ENCODE measurements around the gene ADAT1.

ADAT1 gene

GRCh38 chr16:75572864-75573542 lies 50.1 kb downstream of the ADAT1 start:
- no peak for DNase-seq

- DNase-seq: no peak
These were observed 52.5 kb downstream of the ADAT1 start for GRCh38 chr16:75570396-75571065.

- no peak for DNase-seq
These were observed 55.2 kb downstream of the ADAT1 start for GRCh38 chr16:75567911-75568310.

- peak; percentile 32 for DNase-seq
These were observed 56.3 kb downstream of the ADAT1 start for GRCh38 chr16:75566758-75567255.

DNA sequence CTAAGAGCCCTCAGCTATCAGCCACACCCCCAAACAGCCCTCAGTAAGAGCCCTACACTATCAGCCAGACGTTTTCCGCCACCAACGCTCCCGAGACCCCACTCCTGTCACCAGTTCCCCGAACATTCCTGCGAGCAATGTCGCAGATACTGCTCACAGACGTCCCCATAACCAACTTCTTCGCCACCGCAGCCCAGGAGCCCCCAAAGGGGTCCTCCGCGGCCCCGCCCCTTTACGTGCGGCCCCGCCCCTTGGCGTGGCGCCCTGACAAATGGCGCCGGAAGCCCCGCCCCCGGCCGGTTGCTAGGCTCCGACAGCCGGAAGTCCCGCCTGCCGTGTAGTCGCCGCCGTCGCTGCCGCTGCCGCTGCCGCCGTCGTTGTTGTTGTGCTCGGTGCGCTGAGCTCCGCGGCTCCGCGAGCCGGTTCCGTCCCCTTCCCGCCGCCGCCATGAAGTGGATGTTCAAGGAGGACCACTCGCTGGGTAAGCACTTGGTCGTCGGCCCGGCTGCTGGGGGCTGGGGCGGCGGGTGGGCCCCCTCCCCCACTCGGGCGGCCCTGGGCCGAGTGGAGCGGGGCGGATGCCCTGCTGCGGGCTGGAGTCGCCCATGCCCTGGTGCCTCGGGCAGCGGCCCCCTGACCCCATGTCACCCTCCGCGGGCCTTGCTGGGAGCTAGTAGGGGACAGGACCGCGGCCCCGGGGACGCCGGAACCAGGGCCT lies 56.9 kb downstream of the ADAT1 start, which contains the start of gene GABARAPL2:
Gene GABARAPL2, plus strand, starts transcription at position 340 of the 718 bp plus-strand sequence. Its CDS starts 108 bp downstream, at position 448.
- peak; percentile 92 for DNase-seq

DNA sequence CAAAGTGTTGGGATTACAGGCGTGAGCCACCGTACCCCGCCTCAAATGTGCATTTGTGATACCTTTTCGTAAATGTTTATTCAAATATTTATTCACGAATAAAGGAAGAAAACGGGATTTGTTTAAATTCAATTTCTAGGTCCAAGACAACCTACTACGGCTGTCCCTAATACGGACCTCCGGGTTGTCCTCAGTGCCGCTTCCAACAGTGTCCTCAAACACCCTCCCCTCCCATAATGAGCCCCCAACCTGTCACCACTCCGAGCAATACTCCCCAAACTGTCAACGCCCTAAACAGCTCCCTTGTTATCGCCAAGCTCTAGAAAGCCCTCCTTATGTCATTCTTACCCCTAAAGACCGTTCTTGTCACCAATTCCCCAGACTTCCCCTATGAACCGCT lies 57.4 kb downstream of the ADAT1 start:
- DNase-seq: no peak

DNA sequence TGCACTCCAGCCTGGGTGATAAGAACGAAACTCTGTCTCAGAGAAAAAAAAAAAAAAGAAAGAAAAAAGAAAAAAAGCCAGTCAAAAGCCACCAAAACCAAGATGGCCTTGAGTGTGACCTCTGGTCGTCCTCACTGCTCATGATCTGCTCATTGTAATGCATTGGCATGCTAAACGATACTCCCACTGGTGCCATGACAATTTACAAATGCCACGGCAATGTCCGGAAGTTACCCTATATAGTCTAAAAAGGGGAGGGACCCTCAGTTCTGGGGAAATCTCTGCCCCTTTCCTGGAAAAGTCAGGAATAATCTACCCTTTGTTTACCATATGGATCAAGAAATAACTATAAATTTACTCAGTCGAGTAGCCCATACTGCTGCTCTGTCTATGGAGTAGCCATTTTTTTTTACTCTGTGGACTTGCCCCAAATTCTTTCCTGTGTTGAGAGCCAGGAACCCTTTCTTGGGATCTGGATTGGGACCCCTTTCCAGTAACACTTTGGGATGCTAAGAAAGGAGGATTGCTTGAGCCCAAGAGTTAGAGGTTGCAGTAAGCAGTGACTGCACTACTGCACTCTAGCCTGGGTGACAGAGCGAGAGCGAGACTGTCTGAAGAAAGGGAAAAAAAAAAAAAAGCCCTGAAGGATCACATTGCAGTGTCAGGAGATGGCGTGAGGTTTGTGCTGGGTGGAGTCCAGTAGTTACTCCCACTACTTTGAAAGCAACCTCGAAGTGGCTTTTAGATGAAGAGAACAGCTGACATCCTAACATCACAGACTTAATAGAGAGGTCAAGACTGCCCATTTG lies 63.3 kb downstream of the ADAT1 start:
- no peak for DNase-seq

DNA sequence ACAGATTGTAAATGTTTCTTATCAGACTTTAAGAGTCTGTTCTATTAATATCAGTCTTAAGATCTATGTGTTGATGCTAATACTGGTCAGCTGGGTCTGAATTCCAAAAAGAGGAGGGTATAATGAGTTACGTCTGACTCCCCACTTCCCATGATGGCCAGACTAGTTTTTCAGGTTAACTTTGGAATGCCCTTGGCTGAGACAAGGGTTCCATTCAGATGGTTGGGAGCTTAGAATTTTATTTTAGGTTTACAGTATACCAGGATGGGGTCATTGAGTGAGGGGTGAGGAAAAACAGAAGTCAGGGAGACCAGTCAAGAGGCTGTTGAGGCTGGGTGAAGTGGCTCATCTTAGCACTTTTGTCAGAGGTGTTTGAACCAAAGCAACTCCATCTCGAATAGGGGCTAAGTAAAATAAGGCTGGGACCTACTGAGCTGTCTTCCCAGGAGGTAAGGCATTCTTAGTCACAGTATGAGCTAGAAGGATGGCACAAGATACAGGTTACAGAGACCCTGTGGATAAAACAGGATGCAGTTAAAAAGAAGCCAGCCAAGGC lies 64.2 kb downstream of the ADAT1 start:
- no peak for DNase-seq

- DNase-seq: no peak
These were observed 66.6 kb downstream of the ADAT1 start for GRCh38 chr16:75556431-75556950.

DNA sequence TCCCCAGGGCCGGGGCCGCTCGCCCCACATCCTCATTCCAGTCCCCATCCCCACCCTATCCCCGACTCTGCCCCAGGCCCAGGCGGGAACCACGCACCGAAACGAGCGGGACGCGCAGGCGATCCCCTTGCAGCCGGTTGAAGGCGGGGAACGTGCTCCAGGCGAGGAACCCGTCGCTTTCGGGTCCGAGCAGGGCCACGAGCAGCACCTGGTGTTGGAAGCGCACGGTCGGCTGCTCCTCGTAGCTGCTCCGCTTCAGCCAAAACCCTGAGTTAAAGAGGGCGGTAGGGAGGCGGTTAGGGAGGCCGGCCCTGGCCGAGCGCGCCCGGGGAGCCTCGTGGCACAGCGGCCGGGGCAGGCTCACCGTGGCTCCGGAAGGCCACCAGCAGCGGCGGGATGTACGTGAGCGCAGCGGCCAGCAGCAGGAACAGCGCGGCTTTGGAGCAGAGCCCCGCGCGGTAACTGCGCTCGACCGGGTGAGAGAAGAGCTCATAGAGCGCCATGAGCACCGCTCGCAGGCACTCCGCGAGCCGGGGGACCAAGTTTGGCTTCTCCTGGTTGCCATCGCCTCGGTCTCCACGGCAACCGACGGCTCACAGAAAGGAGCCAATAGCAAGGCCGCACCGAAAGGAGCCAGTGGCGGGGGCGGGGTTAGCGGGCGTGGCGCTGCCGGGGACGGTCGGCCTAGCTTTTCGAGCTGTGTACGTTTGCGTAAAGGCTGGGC lies 67.2 kb downstream of the ADAT1 start, which contains the start of gene TMEM231:
Gene TMEM231, minus strand, starts transcription at position 546 of the 724 bp plus-strand sequence. Its CDS starts 43 bp downstream, at position 503.
- peak; percentile 99 for DNase-seq

GRCh38 chr16:75555213-75555706 lies 67.8 kb downstream of the ADAT1 start:
- peak; percentile 44 for DNase-seq

GRCh38 chr16:75552951-75553350 lies 70.1 kb downstream of the ADAT1 start:
- DNase-seq: no peak

GRCh38 chr16:75550211-75550662 lies 72.8 kb downstream of the ADAT1 start:
- peak; percentile 41 for DNase-seq
